ENCODE data around the gene TBCE.
"Not testable (repeated sequence)": the region's sequence is repeated elsewhere in the genome, so short reads cannot be mapped to it uniquely, and the experiment has no call there.

The TBCE gene

GRCh38 chr1:235342471-235342870 lies 24.8 kb upstream of the TBCE start:
- in situ Hi-C loops (cut with HindIII; ENCODE audit: low pct_ligation_motif_present, low pct_unique_long_range_greater_than_20kb, low sequenced_read_pairs): no loop called here
- DNase-seq: no peak

- DNase-seq: no peak
- in situ Hi-C loops (cut with HindIII; ENCODE audit: low pct_ligation_motif_present, low pct_unique_long_range_greater_than_20kb, low sequenced_read_pairs): no loop called here
These were observed 23.5 kb upstream of the TBCE start for GRCh38 chr1:235343726-235344125.

GRCh38 chr1:235351441-235351840 lies 15.8 kb upstream of the TBCE start:
- no peak for DNase-seq
- in situ Hi-C loops (cut with HindIII; ENCODE audit: low pct_ligation_motif_present, low pct_unique_long_range_greater_than_20kb, low sequenced_read_pairs): no loop called here

GRCh38 chr1:235351898-235352297 lies 15.3 kb upstream of the TBCE start:
- no peak for DNase-seq
- in situ Hi-C loops (cut with HindIII; ENCODE audit: low pct_ligation_motif_present, low pct_unique_long_range_greater_than_20kb, low sequenced_read_pairs): no loop called here

- no peak for DNase-seq
- in situ Hi-C loops (cut with HindIII; ENCODE audit: low pct_ligation_motif_present, low pct_unique_long_range_greater_than_20kb, low sequenced_read_pairs): no loop called here
These were observed 9.5 kb upstream of the TBCE start for GRCh38 chr1:235357485-235358373.

- in situ Hi-C loops (cut with HindIII; ENCODE audit: low pct_ligation_motif_present, low pct_unique_long_range_greater_than_20kb, low sequenced_read_pairs): no loop called here
These were observed 8.3 kb upstream of the TBCE start for GRCh38 chr1:235358899-235359298.

GRCh38 chr1:235364189-235364588 lies 3.0 kb upstream of the TBCE start:
- DNase-seq; in situ Hi-C loops (cut with HindIII; ENCODE audit: low pct_ligation_motif_present, low pct_unique_long_range_greater_than_20kb, low sequenced_read_pairs): not testable (repeated sequence)

More at GRCh38 chr1:235358899-235359298, 8.3 kb upstream of the TBCE start:
- DNase-seq: no peak

GRCh38 chr1:235366286-235366685 lies 941 bp upstream of the TBCE start:
- in situ Hi-C loops (cut with HindIII; ENCODE audit: low pct_ligation_motif_present, low pct_unique_long_range_greater_than_20kb, low sequenced_read_pairs): no loop called here

GRCh38 chr1:235368428-235368827 lies 1.2 kb downstream of the TBCE start:
- in situ Hi-C loops (cut with HindIII; ENCODE audit: low pct_ligation_motif_present, low pct_unique_long_range_greater_than_20kb, low sequenced_read_pairs): no loop called here
- no peak for DNase-seq

More at GRCh38 chr1:235366286-235366685, 941 bp upstream of the TBCE start:
- DNase-seq: no peak

GRCh38 chr1:235369802-235370201 lies 2.6 kb downstream of the TBCE start:
- no peak for DNase-seq
- in situ Hi-C loops (cut with HindIII; ENCODE audit: low pct_ligation_motif_present, low pct_unique_long_range_greater_than_20kb, low sequenced_read_pairs): no loop called here

GRCh38 chr1:235375919-235376605 lies 8.8 kb downstream of the TBCE start:
- DNase-seq: no peak
- in situ Hi-C loops (cut with HindIII; ENCODE audit: low pct_ligation_motif_present, low pct_unique_long_range_greater_than_20kb, low sequenced_read_pairs): no loop called here

GRCh38 chr1:235378134-235378735 lies 11.0 kb downstream of the TBCE start:
- DNase-seq; in situ Hi-C loops (cut with HindIII; ENCODE audit: low pct_ligation_motif_present, low pct_unique_long_range_greater_than_20kb, low sequenced_read_pairs): not testable (repeated sequence)

GRCh38 chr1:235381955-235382739 lies 14.9 kb downstream of the TBCE start:
- DNase-seq; in situ Hi-C loops (cut with HindIII; ENCODE audit: low pct_ligation_motif_present, low pct_unique_long_range_greater_than_20kb, low sequenced_read_pairs): not testable (repeated sequence)

- in situ Hi-C loops (cut with HindIII; ENCODE audit: low pct_ligation_motif_present, low pct_unique_long_range_greater_than_20kb, low sequenced_read_pairs): not testable (repeated sequence)
These were observed 18.4 kb downstream of the TBCE start for GRCh38 chr1:235385633-235386032.

GRCh38 chr1:235391874-235392273 lies 24.6 kb downstream of the TBCE start:
- in situ Hi-C loops (cut with HindIII; ENCODE audit: low pct_ligation_motif_present, low pct_unique_long_range_greater_than_20kb, low sequenced_read_pairs): no loop called here
- no peak for DNase-seq

More at GRCh38 chr1:235385633-235386032, 18.4 kb downstream of the TBCE start:
- DNase-seq: not testable (repeated sequence)

GRCh38 chr1:235397733-235398132 lies 30.5 kb downstream of the TBCE start:
- DNase-seq: no peak
- in situ Hi-C loops (cut with HindIII; ENCODE audit: low pct_ligation_motif_present, low pct_unique_long_range_greater_than_20kb, low sequenced_read_pairs): no loop called here

GRCh38 chr1:235399661-235400060 lies 32.4 kb downstream of the TBCE start:
- in situ Hi-C loops (cut with HindIII; ENCODE audit: low pct_ligation_motif_present, low pct_unique_long_range_greater_than_20kb, low sequenced_read_pairs): no loop called here
- DNase-seq: no peak

- in situ Hi-C loops (cut with HindIII; ENCODE audit: low pct_ligation_motif_present, low pct_unique_long_range_greater_than_20kb, low sequenced_read_pairs): no loop called here
- no peak for DNase-seq
These were observed 34.0 kb downstream of the TBCE start for GRCh38 chr1:235401251-235401650.

All from ACHN (cell line).